ENCODE data around the gene GABBR1. TPM values are rescaled to one million over a fixed set of nuclear protein-coding genes. Genes with fewer than 3 reads are reported as not detected.
A peak's percentile ranks its signal among the peaks of the same experiment; 100 is the strongest.

Gene GABBR1
- total RNA-seq, 1 donor from 2014 or later, result 33.5 TPM

DNA sequence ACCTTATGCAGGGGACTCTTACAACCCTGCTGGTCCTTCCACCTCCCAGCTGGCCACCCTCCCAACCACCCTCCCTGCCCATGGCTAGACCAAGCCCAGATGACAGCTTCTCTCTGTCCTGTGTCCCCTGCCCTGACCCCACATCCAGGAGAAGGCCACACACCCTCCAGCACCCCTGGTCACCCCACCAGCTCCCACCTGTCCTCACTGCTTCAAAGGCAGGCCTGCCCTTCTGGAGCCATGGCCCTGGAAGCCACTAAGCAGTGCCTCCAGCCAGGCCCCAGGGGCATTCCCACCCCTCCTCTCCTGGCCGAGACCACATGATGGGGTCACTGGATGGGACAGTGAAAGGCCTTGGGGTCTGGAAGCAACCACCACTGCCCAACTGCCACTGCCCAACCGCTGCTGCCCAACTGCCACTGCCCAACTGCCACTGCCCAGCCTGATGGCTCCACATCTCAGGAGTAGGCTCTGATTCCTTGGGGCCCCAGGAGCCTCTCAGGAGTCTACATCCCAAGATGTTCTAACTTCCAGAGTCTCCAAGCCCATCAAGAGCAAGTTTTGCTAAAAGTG is 103.9 kb downstream of the GABBR1 start:
- DNase-seq (ENCODE audit: low spot score), result no peak

DNA sequence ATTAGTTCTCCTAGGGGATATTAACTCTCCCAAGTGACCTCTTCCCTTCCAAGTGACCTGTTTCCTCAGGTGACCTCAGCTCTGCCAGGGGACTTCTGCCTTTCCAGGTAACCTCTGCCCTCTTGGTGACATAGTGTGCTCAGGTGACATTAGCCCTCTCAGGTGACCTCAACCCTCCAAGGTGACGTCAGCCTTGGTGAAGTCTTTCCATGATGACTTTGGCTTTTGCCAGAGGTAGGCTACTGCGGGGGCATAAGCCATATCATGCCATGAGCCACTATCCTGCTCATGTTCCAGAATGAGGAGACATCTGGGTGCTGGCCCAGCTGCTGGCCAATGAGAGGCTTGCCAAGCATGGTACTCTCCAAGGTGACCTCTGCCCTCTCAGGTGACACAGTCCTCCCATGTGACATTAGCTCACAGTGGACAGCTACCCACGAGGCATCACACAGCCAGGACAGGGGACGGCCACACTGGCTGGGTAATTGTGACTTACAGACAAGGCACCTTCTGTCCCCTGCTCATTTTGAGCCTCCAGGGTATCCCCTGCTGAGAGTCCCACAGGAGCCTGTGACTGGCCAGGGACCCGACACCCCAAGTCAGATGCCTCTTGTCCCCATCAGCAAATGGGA is 104.6 kb downstream of the GABBR1 start:
- DNase-seq (ENCODE audit: low spot score), result no peak

DNA sequence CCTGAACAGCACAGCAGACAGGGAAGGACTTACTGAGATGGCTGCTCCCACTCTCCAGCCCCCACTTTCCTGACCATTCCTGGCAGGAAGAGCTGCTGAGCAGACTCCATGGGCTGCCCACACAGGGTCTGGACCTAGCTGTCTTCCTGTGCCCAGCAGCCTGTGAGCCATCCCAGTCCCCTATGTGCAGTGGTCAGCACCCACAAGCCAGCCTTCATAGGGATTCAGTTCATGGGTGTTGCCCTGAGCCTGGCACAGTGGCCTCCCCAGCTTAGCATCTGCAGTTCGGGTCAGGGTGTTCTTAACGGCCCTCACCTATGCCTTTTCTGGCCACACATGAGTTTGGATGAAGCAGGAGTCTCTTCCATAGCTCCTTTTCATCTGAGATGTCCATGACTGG is 105.4 kb downstream of the GABBR1 start:
- DNase-seq (ENCODE audit: low spot score), result no peak

DNA sequence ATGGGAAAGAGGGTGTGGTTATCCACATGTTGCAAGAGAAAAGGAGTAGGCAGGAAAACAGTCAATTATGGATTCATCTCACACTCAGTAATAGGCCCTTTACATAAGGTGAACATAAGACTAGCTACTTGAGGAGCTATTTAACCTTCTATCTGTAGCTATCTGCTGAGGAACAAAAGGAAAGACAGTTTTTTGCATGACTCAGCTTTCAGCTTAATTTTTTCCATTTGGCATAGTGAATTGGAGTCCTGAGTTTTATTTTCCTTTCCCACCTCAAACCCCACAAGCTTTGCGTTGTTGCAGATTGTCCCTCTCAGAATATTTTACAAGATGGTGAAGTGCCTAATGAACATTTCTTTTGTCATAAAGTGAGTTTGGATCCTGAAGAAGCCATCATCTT is 105.9 kb downstream of the GABBR1 start:
- DNase-seq (ENCODE audit: low spot score), result no peak

- no peak for DNase-seq (ENCODE audit: low spot score)
These were observed 107.7 kb downstream of the GABBR1 start for GRCh38 chr6:29525311-29525639.

DNA sequence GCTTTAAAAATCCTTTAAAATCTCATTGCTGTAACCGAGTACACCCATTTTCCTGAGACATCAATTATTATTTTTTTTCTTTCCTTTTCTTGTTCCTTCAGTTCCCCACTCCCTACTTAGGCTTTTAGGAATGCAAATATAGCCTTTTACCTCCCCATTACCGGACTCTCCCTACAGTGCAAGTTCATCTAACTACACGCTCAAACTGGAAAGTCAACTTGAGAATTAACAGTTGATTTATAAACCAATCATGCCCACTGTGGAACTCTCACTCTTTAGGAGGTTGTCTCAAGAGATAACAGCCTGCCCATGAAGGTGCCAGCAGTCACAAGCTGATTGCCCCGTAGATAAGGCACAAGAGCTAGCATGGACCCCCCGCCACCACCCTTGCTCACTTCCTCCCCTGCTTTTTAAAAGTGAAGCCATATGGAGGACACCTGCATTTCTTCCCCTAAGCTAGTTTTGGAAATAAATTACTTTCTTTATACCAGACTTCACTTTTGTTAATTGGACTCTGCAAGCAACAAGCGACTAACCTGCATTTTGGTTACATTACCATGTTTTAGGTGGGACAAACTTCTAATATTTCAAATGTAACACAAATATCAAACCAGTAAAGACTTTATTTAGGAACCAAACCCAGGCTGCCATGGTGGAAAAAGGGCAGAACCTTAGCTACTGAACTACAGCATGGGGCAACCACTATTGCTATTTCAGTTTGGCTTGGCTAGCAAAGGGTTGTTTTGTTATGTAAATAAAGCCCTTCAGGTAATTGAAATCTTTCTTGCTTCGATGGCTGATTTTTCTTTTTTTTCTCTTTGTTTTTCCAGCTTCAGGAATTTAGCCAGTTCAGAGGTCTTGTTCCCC is 108.3 kb downstream of the GABBR1 start:
- DNase-seq (ENCODE audit: low spot score), result no peak

DNA sequence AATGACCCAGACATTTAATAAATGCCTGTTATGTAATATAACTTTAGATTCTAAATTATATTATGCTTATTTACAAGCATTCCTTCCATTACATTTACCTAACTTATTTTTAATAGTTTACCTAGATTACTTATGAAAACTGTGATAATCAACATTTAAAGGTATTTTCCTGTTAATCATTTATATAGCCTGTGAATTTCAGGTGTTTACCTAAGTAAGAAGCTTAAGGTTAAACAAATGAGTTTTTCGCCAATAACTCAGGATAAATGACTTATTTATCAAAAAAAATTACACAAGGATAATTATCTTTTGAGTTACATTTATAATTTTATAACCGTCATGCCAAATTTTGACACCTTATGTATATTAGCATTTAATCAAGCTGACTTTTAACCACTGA is 108.9 kb downstream of the GABBR1 start:
- no peak for DNase-seq (ENCODE audit: low spot score)

- DNase-seq (ENCODE audit: low spot score), result no peak
These were observed 110.8 kb downstream of the GABBR1 start for GRCh38 chr6:29522227-29522626.

- DNase-seq (ENCODE audit: low spot score), result no peak
These were observed 111.8 kb downstream of the GABBR1 start for GRCh38 chr6:29521006-29521680.

DNA sequence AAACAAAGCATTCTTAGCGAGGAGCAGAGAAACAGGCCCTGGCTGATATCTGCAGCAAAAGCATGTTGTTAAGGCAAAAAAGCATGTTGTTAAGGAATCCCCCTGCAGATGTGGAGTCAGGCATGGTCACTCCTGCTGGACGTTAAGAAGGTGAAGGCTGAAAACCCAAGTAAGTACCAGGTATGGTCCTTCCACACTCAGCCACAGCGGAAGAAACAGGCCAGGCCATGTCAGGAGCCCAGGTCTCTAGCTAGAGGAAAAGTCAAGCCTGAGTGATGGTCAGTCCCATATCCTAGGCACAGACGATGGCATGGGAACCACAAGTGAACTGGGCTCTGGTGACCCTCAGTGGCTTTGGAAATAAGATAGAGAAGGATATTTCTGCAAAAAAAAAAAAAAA is 112.8 kb downstream of the GABBR1 start:
- peak; percentile 22 for DNase-seq (ENCODE audit: low spot score)

- peak; percentile 30 for DNase-seq (ENCODE audit: low spot score)
These were observed 113.5 kb downstream of the GABBR1 start for GRCh38 chr6:29519291-29520010.

GRCh38 chr6:29517728-29518440 is 115.1 kb downstream of the GABBR1 start:
- DNase-seq (ENCODE audit: low spot score), result peak; percentile 59

DNA sequence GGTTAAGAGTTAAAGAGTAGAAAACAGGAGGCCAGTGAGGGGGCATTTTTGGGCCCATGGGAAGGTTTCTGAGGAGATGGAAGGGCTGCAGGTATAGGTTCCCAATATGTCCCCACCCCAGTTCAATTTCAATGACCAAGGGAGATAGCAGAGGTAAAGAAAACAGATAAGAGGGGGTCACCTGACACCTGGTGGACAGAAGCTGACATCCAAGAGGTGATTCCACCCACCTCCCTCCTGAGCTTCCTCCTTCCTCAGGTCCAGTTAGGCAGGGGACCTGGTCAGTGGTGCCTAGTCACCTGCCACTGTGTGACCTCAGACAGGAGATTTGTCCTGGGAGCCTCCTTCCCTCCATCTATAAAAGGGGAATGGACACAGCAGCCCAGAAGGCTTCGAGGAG is 115.7 kb downstream of the GABBR1 start:
- peak; percentile 28 for DNase-seq (ENCODE audit: low spot score)

- DNase-seq (ENCODE audit: low spot score), result peak; percentile 30
These were observed 116.9 kb downstream of the GABBR1 start for GRCh38 chr6:29516108-29516507.

DNA sequence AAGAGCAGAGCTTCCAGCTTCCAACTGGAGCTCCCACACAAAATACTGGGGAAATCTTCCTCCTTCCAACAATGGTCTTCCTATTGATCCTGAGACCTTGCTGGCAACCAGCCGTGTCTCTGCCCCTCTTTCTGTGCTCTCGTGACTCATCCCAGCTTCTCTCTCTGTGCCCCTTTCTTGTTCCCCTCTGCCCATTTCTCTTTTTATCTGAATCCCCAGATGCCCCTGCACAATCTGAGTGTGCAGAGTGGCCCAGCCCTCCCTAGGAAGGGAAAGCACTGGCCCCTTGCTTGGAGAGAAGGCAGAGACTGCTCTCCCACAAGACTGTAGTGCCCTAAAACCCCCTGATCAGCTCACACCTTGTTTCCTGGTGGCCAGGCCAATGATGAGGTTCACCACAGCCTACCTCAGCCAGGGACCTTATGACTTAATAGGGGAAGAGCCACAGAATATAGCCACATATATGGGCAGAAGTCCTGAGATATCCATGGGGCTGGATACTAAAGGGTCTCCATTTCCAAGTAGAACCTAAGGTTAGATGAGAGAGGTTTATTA is 122.2 kb downstream of the GABBR1 start:
- DNase-seq (ENCODE audit: low spot score), result peak; percentile 37

GRCh38 chr6:29510202-29510601 is 122.8 kb downstream of the GABBR1 start:
- DNase-seq (ENCODE audit: low spot score), result peak; percentile 26
